WI38 (cell line): Measurements from ENCODE around the gene C5orf15.

Experiments
- H3K4me3 ChIP-seq: 2 replicates; pipeline ENCODE4 v1.5.1; 2011; ENCODE audit warnings: low read depth, mild to moderate bottlenecking, control low read depth, low read length
- CTCF ChIP-seq: IDR thresholded peaks from 2 replicates; pipeline ENCODE4 v1.5.1; 2012; ENCODE audit warnings: low read depth, mild to moderate bottlenecking, control low read depth, low read length

Gene C5orf15

GRCh38 chr5:133968204-133968980, at the start of gene C5orf15:
Gene C5orf15 (minus strand): TSS chr5:133968625. CDS start chr5:133968584, 41 bp downstream.
- no peak for TF ChIP-seq CTCF
- peak within 1 kb of the TSS; percentile 97 for H3K4me3 ChIP-seq

GRCh38 chr5:134008266-134008749, 39.9 kb upstream of the C5orf15 start:
- TF ChIP-seq CTCF = no peak
- no peak overlapping the region for H3K4me3 ChIP-seq

GRCh38 chr5:134007581-134008265, 39.3 kb upstream of the C5orf15 start:
- H3K4me3 ChIP-seq = no peak overlapping the region
- no peak for TF ChIP-seq CTCF

- TF ChIP-seq CTCF = no peak
- peak overlapping the region; percentile 67; the same call in 1 of the 2 replicates for H3K4me3 ChIP-seq
Measured at GRCh38 chr5:134006115-134006514, 37.7 kb upstream of the C5orf15 start.

GRCh38 chr5:134005417-134006061, 37.1 kb upstream of the C5orf15 start:
- no peak for TF ChIP-seq CTCF
- peak overlapping the region; percentile 67 for H3K4me3 ChIP-seq

- H3K4me3 ChIP-seq = peak within 1 kb of the TSS; percentile 67
- no peak for TF ChIP-seq CTCF
Measured at GRCh38 chr5:134004626-134005416, 36.4 kb upstream of the C5orf15 start, which contains the start of gene VDAC1. Gene VDAC1 (minus strand): TSS chr5:134004975. CDS start chr5:133993012, 11,963 bp downstream.
